NCI-H2081 treated with DMSO at 0.1 percent for 48 hours (cell line): ENCODE measurements around the gene DFFA.
A peak's percentile ranks its signal among the peaks of the same experiment; 100 is the strongest.
"Not testable (repeated sequence)": the region's sequence is repeated elsewhere in the genome, so short reads cannot be mapped to it uniquely, and the experiment has no call there.

Source experiments
- DNase-seq: peaks from one replicate; lab custom pipeline; 2025; lab: John Stamatoyannopoulos, UW

The DFFA gene

DNA sequence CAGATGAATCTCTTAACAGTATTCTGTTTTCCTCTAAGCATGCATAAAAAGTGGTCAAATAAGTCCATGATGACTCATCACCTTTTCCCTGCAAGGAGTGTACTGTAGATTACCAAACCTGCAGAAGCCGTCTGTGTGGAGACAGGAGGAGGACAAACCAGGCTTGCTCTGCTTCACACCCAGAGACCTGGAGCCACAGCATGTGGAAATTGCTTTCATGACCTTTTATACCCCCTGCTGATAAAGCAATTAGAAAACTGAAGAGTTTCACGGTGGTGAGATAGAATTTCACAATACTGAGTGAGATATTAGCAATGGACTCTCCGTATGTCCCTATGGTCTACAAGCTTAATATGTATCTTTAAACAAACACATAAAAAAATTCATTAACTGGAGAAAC, 13.1 kb downstream of the DFFA start:
- no peak for DNase-seq

DNA sequence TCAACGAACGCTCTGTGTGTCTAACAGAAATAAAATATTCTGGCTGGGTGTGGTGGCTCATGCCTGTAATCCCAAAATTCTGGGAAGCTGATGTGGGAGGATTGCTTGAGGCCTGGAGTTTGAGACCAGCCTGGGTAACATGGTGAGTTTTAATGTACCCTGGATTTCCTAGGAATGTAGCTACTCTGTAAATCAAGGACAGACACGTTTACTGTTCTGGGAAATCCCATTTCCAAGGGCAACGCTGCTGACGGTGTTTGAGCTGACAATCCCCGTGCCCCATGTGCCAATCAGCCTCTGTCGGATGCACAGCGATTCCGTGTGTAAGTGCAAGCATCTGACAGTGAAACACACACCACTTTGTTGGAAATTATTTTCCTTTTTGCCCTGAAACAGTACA, 14.5 kb downstream of the DFFA start:
- DNase-seq = no peak

DNA sequence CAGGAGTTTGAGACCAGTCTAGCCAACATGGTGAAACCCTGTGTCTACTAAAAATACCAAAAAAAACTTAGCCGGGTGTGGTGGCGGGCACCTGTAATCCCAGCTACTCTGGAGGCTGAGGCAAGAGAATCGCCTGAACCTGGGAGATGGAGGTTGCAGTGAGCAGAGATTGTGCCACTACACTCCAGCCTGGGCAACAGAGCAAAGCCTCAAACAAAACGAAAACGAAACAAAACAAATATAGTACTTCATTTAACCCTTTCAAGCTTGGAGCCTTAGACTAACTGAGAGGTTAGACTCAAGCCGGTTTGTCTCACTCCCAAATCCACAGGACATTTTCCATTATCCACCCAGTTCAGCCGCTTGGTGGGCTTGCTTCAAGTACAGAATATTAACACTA, 14.9 kb downstream of the DFFA start:
- DNase-seq = not testable (repeated sequence)

DNA sequence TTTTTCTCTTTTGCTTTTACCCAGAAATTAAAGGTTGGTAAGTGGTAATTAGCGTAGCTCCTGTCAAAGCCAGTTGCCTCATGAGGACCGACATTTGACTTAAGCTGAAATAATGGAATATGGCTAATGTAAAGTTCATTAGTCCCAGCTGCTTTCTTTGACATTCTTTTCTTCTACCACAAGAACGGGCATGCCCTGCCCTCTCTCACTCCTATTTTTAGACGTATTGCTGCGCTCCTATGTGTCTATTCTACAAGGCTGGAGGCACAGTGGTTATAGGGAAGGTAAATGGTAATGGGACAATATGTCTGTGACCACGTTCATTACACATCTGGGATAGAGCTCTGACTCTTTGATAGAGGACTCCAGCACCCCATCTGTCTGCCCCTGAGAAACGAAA, 15.7 kb downstream of the DFFA start:
- no peak for DNase-seq

DNA sequence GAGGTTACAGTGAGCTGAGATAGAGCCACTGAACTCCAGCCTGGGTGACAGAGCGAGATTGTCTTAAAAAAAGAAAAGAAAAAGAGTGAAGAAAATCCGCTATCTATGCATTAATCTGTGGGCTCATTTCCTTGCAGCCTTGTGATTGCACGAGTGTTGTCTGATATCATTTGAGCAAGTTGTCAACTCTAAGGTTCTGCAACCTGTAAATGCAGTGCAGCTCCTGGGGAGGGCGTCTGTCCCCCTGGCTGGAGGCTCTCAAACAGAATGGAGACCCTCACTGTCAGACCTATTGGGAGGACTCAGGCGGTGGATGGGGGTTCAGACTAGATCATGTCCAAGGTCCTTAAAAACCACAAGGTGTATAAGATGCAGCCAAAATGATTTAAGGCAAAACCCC, 16.3 kb downstream of the DFFA start:
- DNase-seq = no peak

DNA sequence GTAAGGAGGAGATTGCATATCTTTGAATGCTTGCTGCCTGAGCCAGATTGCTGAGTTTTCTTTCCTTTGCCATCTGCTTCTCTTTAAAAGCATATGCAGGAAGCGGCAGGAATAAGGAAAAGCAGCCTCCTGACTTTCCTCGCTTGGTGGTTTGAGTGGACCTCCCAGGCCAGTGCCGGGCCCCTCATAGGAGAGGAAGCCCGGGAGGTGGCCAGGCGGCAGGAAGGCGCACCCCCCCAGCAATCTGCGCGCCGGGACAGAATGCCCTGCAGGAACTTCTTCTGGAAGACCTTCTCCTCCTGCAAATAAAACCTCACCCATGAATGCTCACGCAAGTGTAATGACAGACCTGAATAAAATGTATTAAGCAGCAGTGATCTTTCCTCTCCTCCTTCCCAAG, 21.0 kb downstream of the DFFA start:
- DNase-seq = no peak

DNA sequence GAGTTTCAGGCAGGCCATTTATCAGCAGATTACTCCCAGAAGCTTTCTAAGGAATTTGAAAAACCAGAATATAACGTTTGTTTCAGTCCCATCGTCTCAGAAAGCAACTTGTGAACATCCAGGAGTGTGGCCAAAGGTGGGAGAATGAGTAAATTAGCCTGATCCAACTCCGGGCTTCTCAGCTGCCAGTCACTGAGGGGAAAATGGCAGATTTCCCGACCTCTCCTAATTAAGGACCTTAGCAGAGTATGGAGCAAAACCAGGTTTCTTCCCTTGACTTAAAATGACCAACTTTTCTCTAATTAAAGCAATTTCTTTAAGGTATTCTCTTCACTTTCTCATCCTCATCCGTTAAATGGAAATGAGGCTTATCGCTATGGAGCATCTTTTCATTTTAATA, 21.5 kb downstream of the DFFA start:
- DNase-seq = no peak

DNA sequence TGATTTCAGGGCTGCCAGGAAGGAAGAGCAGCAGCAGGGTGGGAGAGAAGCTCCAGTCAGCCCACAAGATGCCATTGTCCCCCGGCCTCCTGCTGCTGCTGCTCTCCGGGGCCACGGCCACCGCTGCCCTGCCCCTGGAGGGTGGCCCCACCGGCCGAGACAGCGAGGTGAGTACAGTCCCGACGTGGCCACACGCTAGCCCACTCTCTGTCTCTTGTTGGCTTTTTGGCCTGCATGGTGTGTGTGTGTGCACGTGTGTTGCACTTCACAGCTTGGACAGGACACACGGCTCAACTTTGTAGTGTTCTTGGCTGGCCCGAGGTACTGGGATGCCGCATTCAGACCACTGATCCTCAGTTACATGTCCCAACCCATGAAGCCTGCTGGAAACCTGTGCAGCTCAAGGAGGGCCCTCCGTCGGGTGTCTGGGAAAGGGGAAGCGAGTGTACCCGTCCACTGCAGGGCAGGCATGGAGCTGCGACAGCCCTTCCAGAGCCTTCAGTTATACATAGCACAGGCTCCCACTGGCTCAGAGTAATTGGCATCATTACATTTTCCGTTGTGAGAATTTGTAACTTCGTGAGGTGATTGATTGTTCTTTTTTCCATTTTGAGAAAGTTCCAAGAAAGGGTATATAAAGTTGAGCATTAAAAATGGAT, 22.0 kb downstream of the DFFA start:
- DNase-seq = no peak

DNA sequence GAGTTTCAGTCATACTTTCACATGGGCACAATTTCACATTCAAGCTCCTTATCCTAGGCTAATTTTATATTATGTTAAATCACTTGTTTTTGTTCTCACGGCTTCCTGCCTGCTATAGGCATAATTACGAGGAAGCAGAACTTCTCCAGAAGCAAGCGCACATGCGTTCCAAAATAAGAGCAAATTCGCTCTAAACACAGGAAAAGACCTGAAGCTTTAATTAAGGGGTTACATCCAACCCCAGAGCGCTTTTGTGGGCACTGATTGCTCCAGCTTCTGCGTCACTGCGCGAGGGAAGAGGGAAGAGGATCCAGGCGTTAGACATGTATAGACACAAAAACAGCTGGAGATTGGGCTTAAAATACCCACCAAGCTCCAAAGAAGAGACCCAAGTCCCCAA, 22.6 kb downstream of the DFFA start, which contains the start of gene CORT:
Gene CORT, plus strand, starts transcription at position 281 of the 400 bp plus-strand sequence. CDS start 193 bp downstream, outside the sequence.
- DNase-seq = no peak

DNA sequence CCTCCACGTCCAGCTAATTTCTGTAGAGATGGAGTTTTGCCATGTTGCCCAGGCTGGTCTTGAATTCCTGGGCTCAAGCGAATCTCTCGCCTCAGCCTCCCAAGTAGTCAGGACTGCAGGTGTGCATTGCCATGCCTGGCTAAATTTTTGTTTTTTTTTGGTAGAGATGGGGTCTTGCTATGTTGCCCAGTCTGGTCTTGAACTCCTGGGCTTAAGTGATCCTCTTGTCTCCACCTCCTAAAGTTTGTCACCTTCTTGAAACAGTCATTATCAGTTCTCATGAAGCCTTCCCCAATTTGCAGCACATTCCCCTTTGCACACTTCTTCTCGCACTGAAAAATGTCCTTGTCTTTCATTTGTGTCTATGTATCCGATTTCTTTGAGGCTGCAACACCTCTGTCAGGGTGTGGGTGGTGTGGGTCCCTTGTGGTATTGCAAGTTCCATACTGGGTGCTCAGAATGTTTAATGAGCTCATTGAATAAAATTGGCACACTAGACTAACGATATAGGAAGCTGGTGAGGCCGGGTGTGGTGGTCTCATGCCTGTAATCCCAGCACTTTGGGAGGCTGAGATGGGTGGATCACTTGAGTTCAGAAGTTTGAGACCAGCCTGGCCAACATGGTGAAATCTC, 25.4 kb downstream of the DFFA start:
- no peak for DNase-seq

DNA sequence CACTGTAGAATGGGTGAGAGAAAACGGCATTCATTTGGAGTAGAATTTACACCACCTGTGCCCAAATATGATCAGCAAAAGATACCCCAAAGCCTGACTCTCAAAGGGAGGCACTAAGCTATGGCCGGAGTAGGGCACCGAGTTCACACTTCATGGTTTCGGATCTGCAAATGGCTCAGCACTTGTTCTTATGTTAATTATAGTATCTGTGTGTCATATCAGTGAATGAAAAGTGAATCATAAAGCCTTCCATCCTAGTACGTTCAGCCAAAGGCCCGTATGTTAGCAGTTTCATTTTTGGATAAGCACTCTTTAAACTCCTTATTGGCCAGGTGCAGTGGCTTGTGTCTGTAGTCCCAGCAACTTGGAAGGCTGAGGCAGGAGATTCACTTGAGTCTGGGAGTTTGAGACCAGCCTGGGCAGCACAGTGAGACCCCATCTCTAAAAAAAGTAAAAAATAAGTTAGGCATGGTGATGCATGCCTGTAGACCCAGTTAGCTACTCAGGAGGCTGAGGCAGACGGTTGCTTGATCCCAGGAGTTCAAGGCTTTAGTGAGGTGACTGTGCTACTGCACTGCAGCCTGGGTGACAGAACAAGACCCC, 27.4 kb downstream of the DFFA start:
- DNase-seq = no peak

DNA sequence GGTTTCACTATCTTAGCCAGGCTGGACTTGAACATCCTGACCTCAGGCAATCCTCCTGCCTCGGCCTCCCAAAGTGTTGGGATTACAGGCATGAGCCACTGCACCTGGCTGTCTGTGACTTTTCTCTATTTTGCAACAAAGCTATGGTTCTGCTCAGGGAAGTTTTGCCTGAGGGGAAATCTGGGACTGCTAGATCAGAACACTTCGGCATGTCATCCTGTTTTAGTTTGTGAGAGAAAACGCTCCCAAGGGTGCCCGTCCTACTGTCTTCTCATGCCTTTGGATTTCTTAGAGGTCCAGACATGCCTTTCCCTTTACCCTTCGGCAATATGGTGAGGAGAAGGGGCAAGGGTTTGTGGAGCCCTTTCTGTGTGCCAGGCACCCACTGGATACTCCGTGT, 28.1 kb downstream of the DFFA start:
- DNase-seq = no peak

DNA sequence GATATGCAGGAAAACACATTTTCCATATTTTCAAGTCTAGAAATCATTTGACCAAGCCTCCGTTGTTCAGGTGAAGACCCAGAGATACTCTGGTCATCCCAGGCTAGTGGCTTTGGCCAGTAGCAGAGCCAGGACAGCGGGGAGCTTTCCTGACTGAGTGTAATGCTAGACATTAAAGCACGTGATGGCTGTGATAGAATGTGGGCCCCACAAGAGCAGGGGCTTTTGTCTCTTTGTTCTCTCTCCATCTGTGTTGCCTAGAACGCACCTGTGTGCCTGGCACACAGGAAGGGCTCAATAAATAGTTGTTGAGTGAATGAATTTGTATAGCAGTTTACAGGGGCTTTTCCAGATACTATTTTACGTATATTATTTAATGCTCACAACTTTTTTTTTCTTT, 31.5 kb downstream of the DFFA start:
- no peak for DNase-seq

DNA sequence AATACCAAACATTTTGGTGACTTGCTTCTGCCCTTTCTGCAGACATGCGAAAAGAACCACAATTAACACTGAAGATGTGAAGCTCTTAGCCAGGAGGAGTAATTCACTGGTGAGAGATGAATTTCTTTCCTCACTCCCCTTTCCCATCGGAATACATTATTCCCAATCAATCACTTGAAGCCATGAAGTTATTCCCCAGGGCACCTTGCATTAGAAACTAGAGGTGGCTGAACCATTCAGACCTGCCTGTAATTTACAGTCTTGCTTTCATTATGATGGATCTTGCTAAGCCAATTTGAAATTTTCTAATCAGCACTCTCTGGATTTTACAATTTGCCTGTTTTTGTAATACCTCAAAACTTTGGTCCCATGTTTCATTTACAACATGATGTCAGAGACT, 32.0 kb downstream of the DFFA start:
- no peak for DNase-seq

DNA sequence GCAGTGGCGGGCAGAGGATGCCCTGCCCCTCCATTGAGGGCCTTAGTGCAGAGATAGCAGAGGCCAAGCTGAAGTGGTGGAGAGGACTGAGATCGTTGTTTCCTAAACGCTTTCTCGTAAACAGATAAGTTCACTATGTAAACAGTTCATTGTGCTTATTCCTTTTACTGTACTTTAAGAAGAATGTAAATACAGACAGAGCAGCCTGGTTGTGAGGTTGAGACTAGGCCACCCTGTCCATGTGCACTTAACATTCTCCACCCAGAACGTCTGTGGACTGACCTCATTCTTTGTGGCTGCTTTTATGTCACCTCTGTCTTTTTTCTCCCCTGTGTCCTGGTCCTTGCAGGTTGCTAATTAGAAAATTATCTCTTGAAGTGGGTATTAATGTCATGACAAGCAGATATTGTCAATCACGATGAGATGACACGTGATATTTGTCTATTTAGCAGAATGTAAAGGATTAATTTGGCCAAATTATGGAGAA, 33.6 kb downstream of the DFFA start:
- DNase-seq = no peak

DNA sequence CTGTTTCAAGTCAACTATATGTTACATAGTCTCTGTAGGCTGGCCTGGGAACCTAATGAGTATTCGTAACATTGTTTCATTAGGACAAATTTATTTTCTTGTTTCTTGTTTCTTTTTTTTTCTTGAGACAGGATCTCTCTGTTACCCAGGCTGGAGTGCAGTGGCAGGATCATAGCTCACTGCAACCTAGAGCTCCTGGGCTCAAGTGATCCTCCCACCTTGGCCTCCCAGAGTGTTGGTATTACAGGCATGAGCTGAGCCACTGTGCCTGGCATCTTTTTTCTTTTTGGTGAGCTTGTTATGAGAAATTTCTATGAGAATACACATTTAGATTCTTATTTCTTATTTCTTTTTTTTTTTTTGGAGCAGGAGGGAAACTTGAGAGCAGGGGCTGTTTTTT, 35.3 kb downstream of the DFFA start:
- DNase-seq = no peak

DNA sequence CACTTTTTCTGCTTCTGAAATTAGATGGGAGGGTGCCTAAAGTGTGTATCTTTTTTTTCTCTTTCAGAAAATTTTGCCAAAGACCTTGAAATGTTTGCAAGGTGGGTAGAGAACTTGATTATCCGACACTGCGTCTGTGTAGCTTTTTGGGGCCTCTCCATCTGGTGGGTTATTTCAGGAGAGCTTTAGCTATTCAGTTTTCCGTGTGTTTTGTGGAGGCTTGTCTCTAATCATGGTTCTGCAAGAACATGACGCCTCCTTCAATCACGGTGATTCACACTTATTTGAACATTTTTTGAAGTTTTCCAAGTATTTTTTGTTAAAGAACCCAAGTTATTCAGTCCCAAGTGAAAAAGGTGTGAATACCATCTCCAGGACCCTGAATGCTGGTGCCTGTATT, 37.7 kb downstream of the DFFA start:
- no peak for DNase-seq

DNA sequence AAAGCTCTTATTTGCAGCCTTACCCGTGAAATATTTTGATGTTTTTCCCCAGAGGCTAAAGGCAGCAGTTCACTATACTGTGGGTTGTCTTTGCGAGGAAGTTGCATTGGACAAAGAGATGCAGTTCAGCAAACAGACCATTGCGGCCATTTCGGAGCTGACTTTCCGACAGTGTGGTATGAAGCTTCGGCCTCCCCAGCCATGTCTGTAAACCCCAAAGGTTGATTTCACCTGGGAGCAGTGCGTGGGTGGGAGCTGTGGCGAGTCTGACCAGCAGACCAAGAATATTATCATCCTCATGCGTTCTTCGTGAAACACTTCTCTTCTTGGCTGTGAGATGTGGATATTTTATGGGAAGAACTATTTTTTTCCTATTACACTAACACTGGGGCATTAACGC, 38.5 kb downstream of the DFFA start:
- DNase-seq = no peak

DNA sequence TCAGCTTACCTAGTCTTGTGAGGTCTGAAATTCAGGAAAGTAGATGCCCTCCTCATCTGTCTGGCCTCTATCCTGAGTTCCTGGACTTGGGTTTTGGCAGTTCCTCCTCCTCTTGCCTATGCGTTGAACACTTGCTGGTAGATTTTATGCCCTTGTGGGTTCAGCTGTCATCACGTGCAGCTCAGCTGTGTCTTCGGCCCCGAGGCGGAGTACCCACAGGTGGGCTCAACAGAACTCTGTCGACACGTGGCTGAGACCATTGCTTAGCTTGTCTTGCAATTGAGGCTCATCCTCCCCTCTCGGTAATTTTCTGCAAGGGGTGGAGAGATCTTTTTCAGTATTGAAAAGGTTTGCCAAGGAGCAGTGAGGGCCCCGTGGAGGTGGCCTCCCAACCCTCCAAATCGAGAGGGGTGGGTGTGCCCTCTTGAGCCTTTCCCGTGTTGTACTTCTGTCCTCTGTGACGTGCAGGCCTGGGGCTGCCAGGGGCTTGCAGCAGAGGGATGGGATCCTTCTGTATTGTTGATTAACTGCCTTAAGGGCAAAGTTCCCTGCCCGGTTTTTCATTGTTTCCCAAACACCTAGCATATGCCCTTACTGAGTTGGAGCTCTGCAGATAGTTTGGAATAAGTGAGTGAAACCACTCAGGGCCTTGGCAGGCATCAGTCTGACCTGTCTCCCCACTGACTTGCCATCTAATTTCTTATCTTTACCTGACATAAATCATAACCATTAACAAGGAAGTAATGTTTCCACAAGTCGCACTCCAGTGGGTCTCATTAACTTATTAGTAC, 39.2 kb downstream of the DFFA start:
- DNase-seq = no peak

DNA sequence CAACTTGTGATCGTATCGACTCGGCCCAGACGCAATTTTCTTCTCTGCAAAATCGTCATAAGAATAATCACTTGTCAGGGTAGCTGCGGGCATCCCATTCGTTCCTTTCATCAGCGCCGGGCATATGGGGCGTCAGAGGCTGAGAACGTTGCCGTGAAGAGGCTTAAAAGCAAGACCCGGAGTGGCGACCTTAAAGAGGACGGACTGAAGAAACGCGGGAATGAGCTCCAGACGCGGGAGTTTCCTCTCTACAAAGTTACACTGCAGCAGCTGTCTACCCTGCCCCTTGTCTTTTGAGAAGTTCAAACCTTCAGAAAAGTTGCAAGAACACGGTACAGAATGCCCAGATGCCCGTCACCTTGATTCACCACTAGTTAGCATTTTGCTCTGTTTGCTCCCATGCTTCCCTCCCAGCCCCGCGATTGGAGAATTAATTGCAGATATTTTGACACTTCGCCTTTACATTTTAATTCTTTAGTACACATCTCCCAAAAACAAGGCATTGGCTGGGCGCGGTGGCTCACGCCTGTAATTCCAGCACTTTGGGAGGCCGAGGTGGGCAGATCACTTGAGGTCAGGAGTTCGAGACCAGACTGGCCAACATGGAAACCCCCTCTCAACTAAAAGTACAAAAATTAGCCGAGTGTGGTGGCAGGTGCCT, 41.1 kb downstream of the DFFA start:
- DNase-seq = no peak

DNA sequence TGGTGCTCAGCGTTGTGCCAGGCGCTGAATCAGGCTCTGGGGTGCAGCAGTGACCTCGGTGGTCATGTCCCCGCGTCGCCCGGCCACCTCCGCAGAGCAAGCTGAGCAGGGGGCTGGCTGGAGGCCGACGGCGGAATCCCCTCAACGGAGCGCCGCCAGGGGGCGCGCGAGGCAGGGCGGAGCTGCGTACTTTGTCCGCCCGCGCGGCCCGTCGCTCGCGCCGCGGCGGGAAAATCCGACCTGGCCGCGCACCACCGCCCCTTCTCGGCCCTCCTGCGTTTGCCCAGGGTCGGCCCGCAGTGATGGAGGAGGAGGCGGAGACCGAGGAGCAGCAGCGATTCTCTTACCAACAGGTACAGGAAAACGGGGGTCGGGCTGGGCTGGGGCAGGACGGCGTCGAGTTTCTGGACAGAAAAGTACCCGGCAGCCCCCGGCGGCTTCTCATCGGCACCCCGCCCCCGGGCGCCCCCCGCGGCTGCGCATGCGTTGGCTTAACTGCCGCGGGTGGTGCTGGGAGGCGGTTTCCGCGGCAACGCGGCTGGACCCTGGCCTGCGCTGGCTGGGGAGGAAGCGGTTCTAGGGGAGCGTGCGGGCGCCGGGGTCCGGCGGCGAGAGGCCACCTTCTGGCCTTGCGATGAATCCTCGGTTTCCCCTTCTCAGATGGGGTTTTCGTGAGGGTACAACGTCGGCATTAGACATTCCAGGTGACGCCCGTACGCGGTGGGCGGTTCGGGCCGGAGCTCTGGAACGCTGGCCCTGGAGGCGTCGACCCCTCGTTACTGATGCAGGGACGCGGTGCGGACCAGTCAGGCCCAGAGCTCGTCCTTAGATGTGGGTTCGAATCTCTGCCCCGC, 41.9 kb downstream of the DFFA start, which contains the start of gene CENPS:
Gene CENPS, plus strand, starts transcription at position 218 of the 854 bp plus-strand sequence. Its CDS starts 85 bp downstream, at position 303.
- DNase-seq = peak; percentile 50
